A673 (cell line): ENCODE results near the gene FGFR2. TPM values are rescaled to one million over a fixed set of nuclear protein-coding genes. Genes with fewer than 3 reads are reported as not detected.

ENCODE experiments used
- BruUV-seq: library from RNA; stranded (reverse); fragments of 400-500 nt; replicated peaks from 2 replicates; lab custom pipeline; 2021; lab: Mats Ljungman, UMichigan
- CTCF ChIA-PET: fragments of 300-600 bp; sonication (Branson Sonifier 250); formaldehyde crosslinking; loops from one replicate; lab custom pipeline; 2022; ENCODE audit warnings: antibody characterized with exemption; lab: Charles Lee
- POLR2A ChIA-PET: fragments of 300-600 bp; sonication (Branson Sonifier 250); formaldehyde crosslinking; loops from one replicate; lab custom pipeline; 2022; ENCODE audit warnings: antibody characterized with exemption; ENCODE audit not compliant: low non-redundant PET; lab: Charles Lee
- DNase-seq: peaks from one replicate; pipeline ENCODE4 v3.0.0-alpha.2; 2015; ENCODE audit warnings: low spot score
- H3K27ac ChIP-seq: fragments of 200-600 bp; sonication (generic); 2 replicates; pipeline ENCODE4 v1.5.1; 2016; ENCODE audit warnings: mixed run types, low read depth, mild to moderate bottlenecking, mixed read lengths, antibody characterized with exemption, low read length; ENCODE audit not compliant: poor library complexity, severe bottlenecking
- H3K27me3 ChIP-seq: fragments of 200-600 bp; sonication (generic); replicated peaks from 2 replicates; pipeline ENCODE4 v1.6.1; 2017; ENCODE audit warnings: mixed run types, low read depth, mild to moderate bottlenecking, mixed read lengths, antibody characterized with exemption, low read length; ENCODE audit not compliant: insufficient read depth, poor library complexity
- H3K36me3 ChIP-seq: fragments of 200-600 bp; sonication (generic); 2 replicates; pipeline ENCODE4 v1.6.1; 2016; ENCODE audit warnings: mixed run types, mild to moderate bottlenecking, mixed read lengths, antibody characterized with exemption, low read length; ENCODE audit not compliant: insufficient read depth, poor library complexity, severe bottlenecking
- H3K4me1 ChIP-seq: fragments of 200-600 bp; sonication (generic); 2 replicates; pipeline ENCODE4 v1.6.1; 2017; ENCODE audit warnings: mixed run types, mild to moderate bottlenecking, mixed read lengths, antibody characterized with exemption, low read length; ENCODE audit not compliant: insufficient read depth, poor library complexity, severe bottlenecking
- H3K4me3 ChIP-seq: fragments of 200-600 bp; sonication (generic); 2 replicates; pipeline ENCODE4 v1.5.1; 2016; ENCODE audit warnings: low read depth, mixed run types, mild to moderate bottlenecking, mixed read lengths, low read length; ENCODE audit not compliant: poor library complexity, severe bottlenecking
- H3K9me3 ChIP-seq: fragments of 200-600 bp; sonication (generic); 2 replicates; pipeline ENCODE4 v1.6.1; 2016; ENCODE audit warnings: mixed run types, low read depth, mild to moderate bottlenecking, mixed read lengths, antibody characterized with exemption, low read length; ENCODE audit not compliant: poor library complexity, severe bottlenecking
- EZH2 ChIP-seq: fragments of 200-600 bp; sonication (generic); IDR thresholded peaks from 2 replicates; pipeline ENCODE4 v1.6.1; 2017; ENCODE audit warnings: borderline replicate concordance, low read depth, mild to moderate bottlenecking, mixed read lengths, antibody characterized with exemption, low read length; ENCODE audit not compliant: poor library complexity, severe bottlenecking
- intact Hi-C: fragments of 100-400 bp; cut with micrococcal nuclease; formaldehyde crosslinking; loops from one replicate; pipeline ENCODE4 v1.10.0; 2022; ENCODE audit not compliant: unreplicated experiment
- total RNA-seq: library from RNA; stranded (reverse); gene quantifications from 2 replicates; pipeline ENCODE4 v1.2.3, GENCODE V29; 2021
- TF ChIP-seq, protein P1 (sequence below): fragments of 300-800, 200-600 bp; sonication (generic); conservative IDR thresholded peaks from 2 replicates; pipeline ENCODE4 v1.5.1; 2017; ENCODE audit warnings: low read depth, mild to moderate bottlenecking, antibody characterized with exemption, low read length, moderate library complexity, mixed read lengths

Gene FGFR2
- total RNA-seq, 1 experiment from 2014 or later, result 0.60 TPM

- no peaks in the 10 kb centered on the region for H3K9me3 ChIP-seq
- ChIA-PET POLR2A (no interaction called here), CTCF (no interaction called here)
- H3K27me3 ChIP-seq, result peaks cover 3% of the 10 kb centered on the region
- no peaks in the 10 kb centered on the region for H3K4me1 ChIP-seq
- DNase-seq, result no peak
- TF ChIP-seq, protein P1, sequence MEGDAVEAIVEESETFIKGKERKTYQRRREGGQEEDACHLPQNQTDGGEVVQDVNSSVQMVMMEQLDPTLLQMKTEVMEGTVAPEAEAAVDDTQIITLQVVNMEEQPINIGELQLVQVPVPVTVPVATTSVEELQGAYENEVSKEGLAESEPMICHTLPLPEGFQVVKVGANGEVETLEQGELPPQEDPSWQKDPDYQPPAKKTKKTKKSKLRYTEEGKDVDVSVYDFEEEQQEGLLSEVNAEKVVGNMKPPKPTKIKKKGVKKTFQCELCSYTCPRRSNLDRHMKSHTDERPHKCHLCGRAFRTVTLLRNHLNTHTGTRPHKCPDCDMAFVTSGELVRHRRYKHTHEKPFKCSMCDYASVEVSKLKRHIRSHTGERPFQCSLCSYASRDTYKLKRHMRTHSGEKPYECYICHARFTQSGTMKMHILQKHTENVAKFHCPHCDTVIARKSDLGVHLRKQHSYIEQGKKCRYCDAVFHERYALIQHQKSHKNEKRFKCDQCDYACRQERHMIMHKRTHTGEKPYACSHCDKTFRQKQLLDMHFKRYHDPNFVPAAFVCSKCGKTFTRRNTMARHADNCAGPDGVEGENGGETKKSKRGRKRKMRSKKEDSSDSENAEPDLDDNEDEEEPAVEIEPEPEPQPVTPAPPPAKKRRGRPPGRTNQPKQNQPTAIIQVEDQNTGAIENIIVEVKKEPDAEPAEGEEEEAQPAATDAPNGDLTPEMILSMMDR, result no peak
- no peak for TF ChIP-seq EZH2
- H3K4me3 ChIP-seq, result no peak overlapping the region
- no peak overlapping the region for H3K27ac ChIP-seq
- BruUV-seq, result no TSS peak
- intact Hi-C loops, result no loop called here
- no peaks in the 10 kb centered on the region for H3K36me3 ChIP-seq
Observed at GRCh38 chr10:121615836-121616235, 17.6 kb upstream of the FGFR2 start.

GRCh38 chr10:121615435-121615793, 17.2 kb upstream of the FGFR2 start:
- Histone ChIP-seq H3K36me3 (no peaks in the 10 kb centered on the region), H3K27ac (no peak overlapping the region), H3K4me1 (no peaks in the 10 kb centered on the region), H3K9me3 (no peaks in the 10 kb centered on the region), H3K27me3 (peaks cover 3% of the 10 kb centered on the region), H3K4me3 (no peak overlapping the region)
- TF ChIP-seq, protein P1, result no peak
- no peak for TF ChIP-seq EZH2
- DNase-seq, result no peak
- no TSS peak for BruUV-seq
- POLR2A ChIA-PET, result no interaction called here
- intact Hi-C loops, result no loop called here
- CTCF ChIA-PET, result no interaction called here

DNA sequence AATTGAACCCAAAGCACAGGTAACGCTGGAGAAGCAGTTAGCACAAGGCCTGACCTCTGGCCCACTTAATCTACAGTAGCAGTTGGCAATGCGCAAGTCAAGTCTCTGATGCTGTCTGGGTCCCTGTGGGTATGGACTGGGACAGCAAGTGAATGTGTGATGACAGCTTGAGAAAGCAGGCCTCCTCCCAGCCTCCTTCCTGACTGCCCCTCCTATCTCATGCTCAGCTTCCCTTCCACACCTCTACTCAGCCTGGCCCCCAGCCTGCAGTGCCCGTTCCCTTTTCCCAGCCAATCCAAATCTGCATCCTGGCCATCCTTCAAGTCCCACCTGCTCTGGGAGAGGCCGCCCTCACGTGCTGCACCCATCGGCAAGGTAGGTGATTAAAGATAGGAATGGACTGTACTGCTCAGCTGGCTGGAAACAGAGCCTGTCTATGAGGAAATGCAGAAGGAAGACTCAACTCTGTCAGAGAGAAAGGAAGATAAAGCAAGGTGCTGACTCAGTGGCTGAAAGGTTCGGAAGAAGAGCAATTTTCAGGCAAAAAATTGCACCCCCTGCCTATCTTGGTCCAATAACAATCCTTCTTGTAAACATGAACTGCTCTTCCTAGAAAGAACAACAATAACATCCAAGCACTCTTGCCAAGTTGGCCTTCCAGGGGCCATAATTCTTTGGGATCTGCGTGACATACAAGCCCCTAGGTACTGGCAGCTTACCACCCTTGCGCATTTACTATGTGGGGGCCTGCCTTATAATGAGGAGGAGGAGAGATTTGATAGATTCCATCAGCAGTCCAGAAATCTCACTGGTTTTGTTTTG, 16.6 kb upstream of the FGFR2 start:
- no TSS peak for BruUV-seq
- ChIA-PET CTCF (no interaction called here), POLR2A (interaction anchor here (0.7 kb wide), 1 partner anchor 426 kb away, joined by 7 read pairs; no protein-coding TSS in a partner anchor)
- intact Hi-C loops, result no loop called here
- TF ChIP-seq EZH2, result no peak
- TF ChIP-seq, protein P1, result no peak
- Histone ChIP-seq H3K9me3 (no peaks in the 10 kb centered on the region), H3K27ac (no peak overlapping the region), H3K4me1 (no peaks in the 10 kb centered on the region), H3K4me3 (no peak overlapping the region), H3K27me3 (peaks cover 3% of the 10 kb centered on the region), H3K36me3 (no peaks in the 10 kb centered on the region)
- no peak for DNase-seq
